Activated T-cell treated with anti-CD3 and anti-CD28 coated beads for 24 hours (primary cell): ENCODE data around the gene NIPSNAP2.
"Not testable (repeated sequence)": the region's sequence is repeated elsewhere in the genome, so short reads cannot be mapped to it uniquely, and the experiment has no call there.

Experiments used
- DNase-seq: peaks from one replicate; pipeline ENCODE4 v3.0.0-alpha.2; 2020; ENCODE audit warnings: low read depth

Gene NIPSNAP2

DNA sequence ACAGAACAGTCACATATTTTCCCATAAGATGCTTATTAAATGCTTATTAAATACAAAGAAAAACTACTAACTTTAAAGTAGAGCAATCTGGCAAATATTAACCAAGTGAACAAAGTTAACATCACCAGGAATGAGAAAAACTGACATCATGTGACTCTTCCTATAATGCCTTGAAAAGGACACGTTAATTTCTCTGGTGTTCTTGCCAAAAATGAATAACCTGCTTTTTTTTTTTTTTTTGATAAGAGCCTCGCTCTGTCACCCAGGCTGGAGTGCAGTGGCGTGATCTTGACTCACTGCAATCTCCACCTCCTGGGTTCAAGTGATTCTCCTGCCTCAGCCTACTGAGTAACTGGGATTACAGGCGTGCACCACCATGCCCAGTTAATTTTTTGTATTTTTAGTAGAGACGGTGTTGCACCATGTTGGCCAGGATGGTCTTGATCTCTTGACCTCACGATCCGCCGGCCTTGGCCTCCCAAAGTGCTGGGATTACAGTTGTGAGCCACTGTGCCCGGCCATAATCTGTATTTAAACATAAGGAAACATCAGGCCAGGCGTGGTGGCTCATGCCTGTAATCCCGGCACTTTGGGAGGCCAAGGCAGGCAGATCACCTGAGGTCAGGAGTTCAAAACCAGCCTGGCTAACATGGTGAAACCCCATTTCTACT lies 83.2 kb downstream of the NIPSNAP2 start:
- not testable (repeated sequence) for DNase-seq

- DNase-seq, result no peak
Measured at GRCh38 chr7:56048245-56048644, 83.9 kb downstream of the NIPSNAP2 start.

GRCh38 chr7:56048763-56049162 lies 84.4 kb downstream of the NIPSNAP2 start:
- DNase-seq, result not testable (repeated sequence)
